Measurements from ENCODE around the gene LYL1. TPM values are rescaled to one million over a fixed set of nuclear protein-coding genes. Genes with fewer than 3 reads are reported as not detected.

LYL1 gene
- total and polyA plus RNA-seq, 2 of the 13 experiments (the other 11 are each of a cell fraction or from before 2014, with no cell fraction given): 0.75 to 0.92 TPM

- TF ChIP-seq NR2F2 (IDR thresholded peaks at IDR 0.05; ENCODE audit: borderline replicate concordance, low read depth): no peak
- no peak for TF ChIP-seq ZMYM4 (CRISPR knock-in tag; IDR thresholded peaks at IDR 0.05)
- TF ChIP-seq ZHX2 (IDR thresholded peaks at IDR 0.05; ENCODE audit: low read depth): no peak
- no peak for TF ChIP-seq ZHX2 (CRISPR knock-in tag; IDR thresholded peaks at IDR 0.05; ENCODE audit: borderline replicate concordance)
- TF ChIP-seq ZNF703 (CRISPR knock-in tag; IDR thresholded peaks at IDR 0.05; ENCODE audit: borderline replicate concordance): no peak
- no peak for TF ChIP-seq ZNF496 (CRISPR knock-in tag; IDR thresholded peaks at IDR 0.05; ENCODE audit: insufficient replicate concordance)
- no peak for TF ChIP-seq MAF1 (CRISPR knock-in tag; IDR thresholded peaks at IDR 0.05; ENCODE audit: borderline replicate concordance)
- TF ChIP-seq FOXP1 (IDR thresholded peaks at IDR 0.05): no peak
- no peak for TF ChIP-seq FOXP1 (CRISPR knock-in tag; IDR thresholded peaks at IDR 0.05)
- no peak for TF ChIP-seq NFIC (IDR thresholded peaks at IDR 0.05; ENCODE audit: low read length)
- TF ChIP-seq ZNF30 (CRISPR knock-in tag; IDR thresholded peaks at IDR 0.05): no peak
- no peak for TF ChIP-seq SRY (CRISPR knock-in tag; IDR thresholded peaks at IDR 0.05)
- TF ChIP-seq ZNF317 (CRISPR knock-in tag; IDR thresholded peaks at IDR 0.05): no peak
- TF ChIP-seq RNF2 (conservative IDR thresholded peaks at IDR 0.05; ENCODE audit: low read depth): no peak
- no peak for TF ChIP-seq HOXD1 (CRISPR knock-in tag; IDR thresholded peaks at IDR 0.05)
- 0 out of 2 replicates have a peak, but pooled peaks have one; percentile 26 for TF ChIP-seq THAP11 (CRISPR knock-in tag; IDR thresholded peaks at IDR 0.05)
- no peak for TF ChIP-seq TRIM22 (IDR thresholded peaks at IDR 0.05)
- TF ChIP-seq CBFB (CRISPR knock-in tag; IDR thresholded peaks at IDR 0.05): no peak
- TF ChIP-seq KDM1A (CRISPR knock-in tag; IDR thresholded peaks at IDR 0.05): no peak
- TF ChIP-seq, protein P1, sequence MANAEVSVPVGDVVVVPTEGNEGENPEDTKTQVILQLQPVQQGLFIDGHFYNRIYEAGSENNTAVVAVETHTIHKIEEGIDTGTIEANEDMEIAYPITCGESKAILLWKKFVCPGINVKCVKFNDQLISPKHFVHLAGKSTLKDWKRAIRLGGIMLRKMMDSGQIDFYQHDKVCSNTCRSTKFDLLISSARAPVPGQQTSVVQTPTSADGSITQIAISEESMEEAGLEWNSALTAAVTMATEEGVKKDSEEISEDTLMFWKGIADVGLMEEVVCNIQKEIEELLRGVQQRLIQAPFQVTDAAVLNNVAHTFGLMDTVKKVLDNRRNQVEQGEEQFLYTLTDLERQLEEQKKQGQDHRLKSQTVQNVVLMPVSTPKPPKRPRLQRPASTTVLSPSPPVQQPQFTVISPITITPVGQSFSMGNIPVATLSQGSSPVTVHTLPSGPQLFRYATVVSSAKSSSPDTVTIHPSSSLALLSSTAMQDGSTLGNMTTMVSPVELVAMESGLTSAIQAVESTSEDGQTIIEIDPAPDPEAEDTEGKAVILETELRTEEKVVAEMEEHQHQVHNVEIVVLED (CRISPR knock-in tag; IDR thresholded peaks at IDR 0.05; ENCODE audit: borderline replicate concordance): no peak
Measured at GRCh38 chr19:13093407-13094105, 9.1 kb downstream of the LYL1 start (continued).
